A549 treated with CpdA at 1 μM for 4 hours (cell line): Measurements from ENCODE around the gene ZNF560. TPM values are rescaled to one million over a fixed set of nuclear protein-coding genes. Genes with fewer than 3 reads are reported as not detected.

Source experiments
- total RNA-seq: library from RNA; stranded (reverse); fragments of 200-300 nt; extraction: Qiagen RNA extraction; gene quantifications from 5 replicates; pipeline ENCODE4 v1.2.3, GENCODE V29; 2022; ENCODE audit warnings: low read depth

Gene ZNF560
- total RNA-seq = not detected in 5 replicates

GRCh38 chr19:9498183-9498902 lies at the start of gene ZNF560:
Gene ZNF560, minus strand, starts transcription at chr19:9498616. Its CDS starts 23,303 bp downstream, at chr19:9475313.

GRCh38 chr19:9538183-9539058 lies 40.0 kb upstream of the ZNF560 start, which contains the start of gene ZNF426:
Gene ZNF426, minus strand, starts transcription at chr19:9538645. Its CDS starts 2,413 bp downstream, at chr19:9536232.

GRCh38 chr19:9435279-9436268 lies 62.8 kb downstream of the ZNF560 start, which contains the start of gene ZNF266:
Gene ZNF266, minus strand, starts transcription at chr19:9435573. Its CDS starts 15,484 bp downstream, at chr19:9420089.

Other genes starting within 250 kb of the ZNF560 start
- gene OR7E24, start 247.7 kb downstream of the ZNF560 start, total RNA-seq = not detected in 5 replicates
- 0.36 to 1.7 TPM (median 0.87 TPM) in 5 replicates for gene ZNF699, start 188.8 kb downstream of the ZNF560 start, total RNA-seq
- 5.3 to 7.8 TPM (median 5.7 TPM) in 5 replicates for gene ZNF559, start 174.4 kb downstream of the ZNF560 start, total RNA-seq
- 0.36 to 1.1 TPM (median 0.92 TPM) in 5 replicates for gene ZNF177, start 135.6 kb downstream of the ZNF560 start, total RNA-seq
- 3.3 to 4.9 TPM (median 4.0 TPM) in 5 replicates for gene ZNF266, start 63.0 kb downstream of the ZNF560 start, total RNA-seq
- gene ZNF426, start 40.0 kb upstream of the ZNF560 start, total RNA-seq = 0.66 to 1.0 TPM (median 0.91 TPM) in 5 replicates
- 2.9 to 4.9 TPM (median 3.1 TPM) in 5 replicates for gene ZNF121, start 85.9 kb upstream of the ZNF560 start, total RNA-seq
- 8.6 to 17.5 TPM (median 9.4 TPM) in 5 replicates for gene ZNF561, start 122.6 kb upstream of the ZNF560 start, total RNA-seq
- 6.4 to 8.2 TPM (median 6.5 TPM) in 5 replicates for gene ZNF562, start 176.5 kb upstream of the ZNF560 start, total RNA-seq